Uterus (tissue), 2 donors: ENCODE measurements around the gene MAST2.

ENCODE experiments used
- POLR2A ChIP-seq, 2 donors: fragments of 450-650 bp; IDR thresholded peaks; one replicate each; pipeline ENCODE4 v1.6.1; 2016; ENCODE audit warnings: antibody characterized with exemption in 2 of 2, mild to moderate bottlenecking in 1 of 2, moderate library complexity in 1 of 2
- TF ChIP-seq, protein P1 (sequence below), 4 experiments: fragments of 200-600 bp in 2 of 4; fragments of 450-650 bp in 2 of 4; sonication (generic) in 2 of 4; IDR thresholded peaks; one replicate each; pipeline ENCODE4 v1.5.1; 2016 to 2019; ENCODE audit warnings: antibody characterized with exemption in 4 of 4, mild to moderate bottlenecking in 2 of 4, moderate library complexity in 1 of 4

DNA sequence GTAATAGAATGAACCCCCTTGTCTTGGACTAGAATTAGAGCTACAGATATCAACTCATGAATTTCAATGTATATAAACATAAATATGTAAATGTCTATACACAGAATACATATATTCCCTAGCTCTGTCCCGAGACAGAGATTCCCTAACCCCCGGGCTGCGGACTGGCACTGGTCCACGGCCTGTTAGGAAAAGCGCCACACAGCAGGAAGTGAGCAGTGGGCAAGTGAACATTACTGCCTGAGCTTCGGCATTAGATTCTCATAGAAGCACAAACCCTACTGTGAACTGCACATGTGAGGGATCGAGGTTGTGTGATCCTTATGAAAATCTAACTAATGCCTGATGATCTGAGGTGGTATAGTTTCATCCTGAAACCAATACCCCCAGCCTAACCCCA lies 277.8 kb downstream of the MAST2 start:
- TF ChIP-seq, protein P1, sequence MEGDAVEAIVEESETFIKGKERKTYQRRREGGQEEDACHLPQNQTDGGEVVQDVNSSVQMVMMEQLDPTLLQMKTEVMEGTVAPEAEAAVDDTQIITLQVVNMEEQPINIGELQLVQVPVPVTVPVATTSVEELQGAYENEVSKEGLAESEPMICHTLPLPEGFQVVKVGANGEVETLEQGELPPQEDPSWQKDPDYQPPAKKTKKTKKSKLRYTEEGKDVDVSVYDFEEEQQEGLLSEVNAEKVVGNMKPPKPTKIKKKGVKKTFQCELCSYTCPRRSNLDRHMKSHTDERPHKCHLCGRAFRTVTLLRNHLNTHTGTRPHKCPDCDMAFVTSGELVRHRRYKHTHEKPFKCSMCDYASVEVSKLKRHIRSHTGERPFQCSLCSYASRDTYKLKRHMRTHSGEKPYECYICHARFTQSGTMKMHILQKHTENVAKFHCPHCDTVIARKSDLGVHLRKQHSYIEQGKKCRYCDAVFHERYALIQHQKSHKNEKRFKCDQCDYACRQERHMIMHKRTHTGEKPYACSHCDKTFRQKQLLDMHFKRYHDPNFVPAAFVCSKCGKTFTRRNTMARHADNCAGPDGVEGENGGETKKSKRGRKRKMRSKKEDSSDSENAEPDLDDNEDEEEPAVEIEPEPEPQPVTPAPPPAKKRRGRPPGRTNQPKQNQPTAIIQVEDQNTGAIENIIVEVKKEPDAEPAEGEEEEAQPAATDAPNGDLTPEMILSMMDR (IDR thresholded peaks at IDR 0.05) = no peak
- no peak for TF ChIP-seq POLR2A (IDR thresholded peaks at IDR 0.05)
